ENCODE measurements around the gene HBB.

GRCh38 chr11:5240458-5240857, 13.6 kb upstream of the HBB start:
- TF ChIP-seq POLR2A (IDR thresholded peaks at IDR 0.05; ENCODE audit: low read depth, low read length) (no peak), POLR2AphosphoS5 (IDR thresholded peaks at IDR 0.05; ENCODE audit: low read depth, low read length) (no peak), SPI1 (IDR thresholded peaks at IDR 0.05; ENCODE audit: low read depth, low read length) (no peak), TAF1 (IDR thresholded peaks at IDR 0.05; ENCODE audit: low read depth, low read length) (no peak), POU2F2 (IDR thresholded peaks at IDR 0.05; ENCODE audit: low read depth, low read length) (no peak), PAX5 (IDR thresholded peaks at IDR 0.05; ENCODE audit: insufficient read depth, low read length, severe bottlenecking) (no peak)
